DND-41 (cell line): ENCODE results near the gene ZRSR2.

Source experiments
- EZH2 ChIP-seq: IDR thresholded peaks from 3 replicates; pipeline ENCODE4 v1.6.1; 2012; ENCODE audit warnings: borderline replicate concordance, low read depth, mild to moderate bottlenecking, moderate library complexity, low read length, inconsistent platforms; ENCODE audit not compliant: severe bottlenecking
- TF ChIP-seq, protein P1 (sequence below): IDR thresholded peaks from 2 replicates; pipeline ENCODE4 v1.5.1; 2012; ENCODE audit warnings: borderline replicate concordance, low read length, moderate library complexity, mild to moderate bottlenecking; ENCODE audit not compliant: poor library complexity, severe bottlenecking; ENCODE audit errors: extremely low read depth

DNA sequence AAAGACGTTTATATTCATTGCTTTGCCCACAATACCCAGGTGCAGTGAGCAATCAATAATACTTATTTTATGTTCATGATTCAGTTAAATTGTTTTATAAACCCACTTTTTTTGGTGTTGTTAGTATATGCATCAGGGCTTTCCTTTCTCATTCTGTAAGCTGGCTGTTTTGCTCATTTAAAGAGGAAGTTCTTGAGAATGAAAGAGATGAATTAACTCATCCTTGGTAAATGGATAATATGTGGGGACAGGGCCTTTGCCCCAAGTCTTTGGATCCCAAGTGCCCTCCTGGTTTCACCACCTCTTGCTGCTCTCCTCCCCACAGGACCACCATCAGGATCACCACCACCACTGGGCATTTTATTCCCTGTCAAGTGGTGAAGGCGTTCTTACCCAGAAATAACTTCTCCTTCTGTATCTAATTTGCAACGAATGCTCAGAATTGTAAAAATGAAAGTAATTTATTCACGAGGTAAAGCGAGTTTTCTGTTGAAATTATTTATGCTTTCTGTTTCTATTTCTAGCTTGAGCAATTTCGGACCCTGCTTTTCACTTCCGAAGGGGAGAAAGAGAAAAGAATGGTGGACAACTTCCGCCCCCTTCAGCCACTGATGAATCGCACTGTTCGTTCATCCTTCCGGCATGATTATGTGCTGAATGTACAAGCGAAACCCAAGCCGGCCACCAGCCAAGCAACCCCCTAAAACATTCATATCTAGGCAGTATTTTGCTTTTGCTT lies 8.2 kb upstream of the ZRSR2 start:
- no peak for TF ChIP-seq EZH2
- TF ChIP-seq, protein P1, sequence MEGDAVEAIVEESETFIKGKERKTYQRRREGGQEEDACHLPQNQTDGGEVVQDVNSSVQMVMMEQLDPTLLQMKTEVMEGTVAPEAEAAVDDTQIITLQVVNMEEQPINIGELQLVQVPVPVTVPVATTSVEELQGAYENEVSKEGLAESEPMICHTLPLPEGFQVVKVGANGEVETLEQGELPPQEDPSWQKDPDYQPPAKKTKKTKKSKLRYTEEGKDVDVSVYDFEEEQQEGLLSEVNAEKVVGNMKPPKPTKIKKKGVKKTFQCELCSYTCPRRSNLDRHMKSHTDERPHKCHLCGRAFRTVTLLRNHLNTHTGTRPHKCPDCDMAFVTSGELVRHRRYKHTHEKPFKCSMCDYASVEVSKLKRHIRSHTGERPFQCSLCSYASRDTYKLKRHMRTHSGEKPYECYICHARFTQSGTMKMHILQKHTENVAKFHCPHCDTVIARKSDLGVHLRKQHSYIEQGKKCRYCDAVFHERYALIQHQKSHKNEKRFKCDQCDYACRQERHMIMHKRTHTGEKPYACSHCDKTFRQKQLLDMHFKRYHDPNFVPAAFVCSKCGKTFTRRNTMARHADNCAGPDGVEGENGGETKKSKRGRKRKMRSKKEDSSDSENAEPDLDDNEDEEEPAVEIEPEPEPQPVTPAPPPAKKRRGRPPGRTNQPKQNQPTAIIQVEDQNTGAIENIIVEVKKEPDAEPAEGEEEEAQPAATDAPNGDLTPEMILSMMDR, result no peak
